GM12878 (cell line): Measurements from ENCODE around the gene TMPRSS4. TPM values are rescaled to one million over a fixed set of nuclear protein-coding genes. Genes with fewer than 3 reads are reported as not detected.

Experiments used
- ATAC-seq: fragments of 200-7000 bp; cut with Tn5 transposase; 3 replicates; pipeline ENCODE4 v1.9.1; 2020; ENCODE audit warnings: mild to moderate bottlenecking, moderate library complexity
- BruUV-seq: library from RNA; stranded (reverse); fragments of 400-500 nt; replicated peaks from 2 replicates; lab custom pipeline; 2021; lab: Mats Ljungman, UMichigan
- CTCF ChIA-PET: fragments of 300-600 bp; sonication (Branson Sonifier 250); formaldehyde crosslinking; extraction: SDS; loops from one replicate; lab custom pipeline; 2021; ENCODE audit warnings: inconsistent platforms; lab: Yijun Ruan, JAX
- POLR2A ChIA-PET: fragments of 350-600 bp; formaldehyde crosslinking; extraction: SDS; loops from one replicate; lab custom pipeline; 2021; ENCODE audit warnings: inconsistent platforms; lab: Charles Lee
- RAD21 ChIA-PET: fragments of 300-600 bp; sonication (Branson Sonifier 250); formaldehyde crosslinking; loops from one replicate; lab custom pipeline; 2023; ENCODE audit warnings: antibody characterized with exemption; ENCODE audit not compliant: unreplicated experiment; lab: Charles Lee
- SMC1A ChIA-PET: fragments of 300-600 bp; sonication (Branson Sonifier 250); formaldehyde crosslinking; loops from one replicate; lab custom pipeline; 2023; ENCODE audit not compliant: unreplicated experiment, uncharacterized antibody; lab: Charles Lee
- DNase-seq: peaks from one replicate; pipeline ENCODE4 v3.0.0-alpha.2; 2011; ENCODE audit warnings: low read depth, low spot score
- FAIRE-seq: peaks from 3 replicates; lab custom pipeline; 2011; peaks lifted over from hg19 to GRCh38; lab: Jason Lieb, UNC
- H2AFZ ChIP-seq: 2 replicates; pipeline ENCODE4 v1.6.0; 2011; ENCODE audit warnings: low read depth, low read length, control low read depth; ENCODE audit not compliant: control insufficient read depth
- H3K27ac ChIP-seq: 2 replicates; pipeline ENCODE4 v1.5.1; 2011; ENCODE audit warnings: control low read depth; ENCODE audit not compliant: control insufficient read depth, insufficient read depth
- H3K27me3 ChIP-seq, 2 experiments: replicated peaks in 1 of 2; 2 replicates each; pipeline versions ENCODE4 v1.6.0 to v1.6.1; 2011; ENCODE audit warnings: low read length in 1 of 2; ENCODE audit not compliant: control insufficient read depth in 2 of 2, insufficient read depth in 2 of 2
- H3K36me3 ChIP-seq, 2 experiments: 2 replicates each; pipeline ENCODE4 v1.5.1; 2011; ENCODE audit warnings: low read length in 1 of 2; ENCODE audit not compliant: control insufficient read depth in 2 of 2, insufficient read depth in 2 of 2
- H3K4me1 ChIP-seq: 2 replicates; pipeline ENCODE4 v1.6.1; 2011; ENCODE audit warnings: mild to moderate bottlenecking, low read length, moderate library complexity, mixed read lengths; ENCODE audit not compliant: control insufficient read depth, insufficient read depth
- H3K4me2 ChIP-seq: 2 replicates; pipeline ENCODE4 v1.6.0; 2011; ENCODE audit warnings: control low read depth; ENCODE audit not compliant: control insufficient read depth, insufficient read depth
- H3K4me3 ChIP-seq: fragments of 200-600 bp; sonication (generic); 2 replicates; pipeline ENCODE4 v1.5.1; 2016
- H3K79me2 ChIP-seq: 2 replicates; pipeline ENCODE4 v1.6.0; 2011; ENCODE audit warnings: low read length; ENCODE audit not compliant: control insufficient read depth, insufficient read depth
- H3K9ac ChIP-seq: 2 replicates; pipeline ENCODE4 v1.8.0; 2011; ENCODE audit warnings: low read length, control low read depth, mixed read lengths; ENCODE audit not compliant: control insufficient read depth, insufficient read depth
- H3K9me3 ChIP-seq: replicated peaks from 3 replicates; pipeline ENCODE4 v1.5.1; 2011; ENCODE audit warnings: mild to moderate bottlenecking, low read length; ENCODE audit not compliant: control insufficient read depth, insufficient read depth
- H4K20me1 ChIP-seq: 2 replicates; pipeline ENCODE4 v1.6.0; 2011; ENCODE audit not compliant: control insufficient read depth, insufficient read depth
- ATF7 ChIP-seq: fragments of 450-650 bp; IDR thresholded peaks from 2 replicates; pipeline ENCODE4 v1.6.1; 2016; ENCODE audit warnings: low read depth, mild to moderate bottlenecking
- EZH2 ChIP-seq: IDR thresholded peaks from 2 replicates; pipeline ENCODE4 v1.6.1; 2012; ENCODE audit warnings: low read depth, mild to moderate bottlenecking, control low read depth, inconsistent platforms, low read length, borderline replicate concordance; ENCODE audit not compliant: control insufficient read depth
- HDAC6 ChIP-seq: fragments of 200-600 bp; sonication (generic); IDR thresholded peaks from one replicate; pipeline ENCODE4 v1.8.0; 2017; ENCODE audit warnings: antibody characterized with exemption; ENCODE audit not compliant: unreplicated experiment
- HDGF ChIP-seq: fragments of 450-650 bp; IDR thresholded peaks from 2 replicates; pipeline ENCODE4 v1.6.1; 2016; ENCODE audit warnings: antibody characterized with exemption
- IKZF1 ChIP-seq: fragments of 450-650 bp; conservative IDR thresholded peaks from 2 replicates; pipeline ENCODE4 v1.6.1; 2017; ENCODE audit warnings: antibody characterized with exemption, mild to moderate bottlenecking
- IRF5 ChIP-seq: fragments of 450-650 bp; IDR thresholded peaks from 2 replicates; pipeline ENCODE4 v1.6.1; 2017; ENCODE audit warnings: borderline replicate concordance
- MLLT1 ChIP-seq: fragments of 450-650 bp; IDR thresholded peaks from 2 replicates; pipeline ENCODE4 v1.6.1; 2016; ENCODE audit warnings: mild to moderate bottlenecking
- NBN ChIP-seq: fragments of 450-650 bp; IDR thresholded peaks from 2 replicates; pipeline ENCODE4 v1.6.1; 2016
- PKNOX1 ChIP-seq: fragments of 450-650 bp; IDR thresholded peaks from 2 replicates; pipeline ENCODE4 v1.6.1; 2016; ENCODE audit warnings: mild to moderate bottlenecking
- SIN3A ChIP-seq: IDR thresholded peaks from 2 replicates; pipeline ENCODE4 v1.6.1; 2012; ENCODE audit warnings: low read depth, low read length, improper control_type of control experiment
- STAT1 ChIP-seq: fragments of 450-650 bp; conservative IDR thresholded peaks from 2 replicates; pipeline ENCODE4 v1.6.1; 2014; ENCODE audit warnings: antibody characterized with exemption, mild to moderate bottlenecking
- ZBED1 ChIP-seq: IDR thresholded peaks from 2 replicates; pipeline ENCODE4 v1.6.1; 2016; ENCODE audit warnings: borderline replicate concordance
- WGBS: methylation state at CpG from one replicate; pipeline ENCODE4 v1.1.6; 2016; ENCODE audit warnings: low lambda C conversion rate; ENCODE audit not compliant: insufficient replicate concordance, insufficient coverage; ENCODE audit errors: missing lambda C conversion rate; 5-methylcytosine and 5-hydroxymethylcytosine counted together
- in situ Hi-C: fragments of 300-500 bp; cut with MboI; formaldehyde crosslinking; loops from 9 replicates; pipeline ENCODE4 v1.14.3; 2018; ENCODE audit warnings: mixed read lengths
- intact Hi-C: fragments of 100-400 bp; cut with micrococcal nuclease; formaldehyde crosslinking; loops from one replicate; pipeline ENCODE4 v1.14.2; 2022; ENCODE audit not compliant: unreplicated experiment
- polyA plus RNA-seq, 11 experiments: library from polyadenylated mRNA; depleted of rRNA in 4 of 11; unstranded in 6 of 11; stranded (reverse) in 5 of 11; fragments of >200 nt; fragmentation: Nextera tagmentation in 4 of 11; fragmentation: Illumina TruSeq in 1 of 11; extraction: Ambion mirVana in 4 of 11; extraction: Trizol in 1 of 11; gene quantifications; 1 replicate in 1 of 11; 2 replicates in 10 of 11; pipeline versions ENCODE4 v1.2.1 to v1.2.3, GENCODE V29; 2011 to 2016; ENCODE audit warnings: inconsistent platforms in 2 of 11, missing spikeins in 2 of 11, low read depth in 1 of 11
- total RNA-seq, 4 experiments: library from RNA; depleted of rRNA in 3 of 4; stranded (reverse); fragments of >200 nt in 3 of 4; fragmentation: Illumina TruSeq in 1 of 4; extraction: Trizol in 1 of 4; gene quantifications; 2 replicates each; pipeline versions ENCODE4 v1.2.1 to v1.2.3, GENCODE V29; 2013 to 2021
- TF ChIP-seq, protein P1 (sequence below): IDR thresholded peaks from 2 replicates; pipeline ENCODE4 v1.6.1; 2012; ENCODE audit warnings: low read depth, low read length, improper control_type of control experiment

The TMPRSS4 gene
- total and polyA plus RNA-seq, 10 of the 15 experiments (the other 5 are each of a cell fraction or from before 2014, with no cell fraction given), result 0.14 to 0.26 TPM; not detected in 8

GRCh38 chr11:118073554-118073953 lies 3.3 kb upstream of the TMPRSS4 start (continued):
- TF ChIP-seq PKNOX1, result no peak

DNA sequence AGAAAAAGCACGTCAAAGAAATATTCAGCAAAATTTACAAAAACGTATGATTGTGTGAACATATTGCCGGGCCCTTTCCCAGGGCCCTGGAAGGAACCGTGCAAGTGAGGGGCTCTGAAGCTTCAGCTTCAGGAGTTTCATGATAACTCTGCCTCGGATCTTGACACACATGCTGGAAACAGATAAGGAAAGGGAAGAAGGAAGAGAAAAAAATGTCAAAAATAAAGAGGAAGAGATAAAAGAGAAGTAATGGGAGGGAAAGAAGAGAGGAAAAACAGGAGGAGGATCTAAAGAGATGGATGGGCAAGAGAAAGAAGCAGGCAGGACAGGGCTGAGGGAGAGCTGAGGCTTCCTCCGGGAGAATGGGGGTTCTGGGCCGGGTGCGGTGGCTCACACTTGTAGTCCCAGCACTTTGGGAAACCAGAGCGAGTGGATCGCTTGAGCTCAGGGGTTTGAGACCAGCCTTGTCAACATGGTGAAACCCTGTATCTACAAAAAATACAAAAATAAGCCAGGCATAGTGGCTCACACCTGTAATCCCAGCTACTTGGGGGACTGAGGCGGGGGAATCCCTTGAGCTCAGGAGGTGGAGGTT lies 2.7 kb upstream of the TMPRSS4 start:
- H3K79me2 ChIP-seq, result no peaks in the 10 kb centered on the region
- H3K4me2 ChIP-seq, result no peak overlapping the region
- H4K20me1 ChIP-seq, result no peaks in the 10 kb centered on the region
- no peak for DNase-seq
- FAIRE-seq, result no peak
- in situ Hi-C loops, result loop anchor here (25.0 kb wide), 1 partner anchor 637 kb away; no protein-coding TSS in a partner anchor
- H3K27me3 ChIP-seq, result peaks cover 0 to 1% of the 10 kb centered on the region in 2 experiments; a peak in 2 of 4 replicates
- no peak for ATAC-seq
- ChIA-PET CTCF (interaction anchor here (0.7 to 1.4 kb wide), 4 partner anchors 13 to 1105 kb away, joined by 3 to 4 read pairs (median 4); no protein-coding TSS in a partner anchor), SMC1A (interaction anchor here (0.6 to 1.3 kb wide), 4 partner anchors 9 to 361 kb away, joined by 3 read pairs; no protein-coding TSS in a partner anchor), RAD21 (no interaction called here)
- H3K9ac ChIP-seq, result no peak overlapping the region
- no peaks in the 10 kb centered on the region for H3K9me3 ChIP-seq
- BruUV-seq, result no TSS peak
- H3K4me3 ChIP-seq, result no peak overlapping the region
- TF ChIP-seq IKZF1, result no peak
- TF ChIP-seq NBN, result no peak
- no peak for TF ChIP-seq HDGF
- TF ChIP-seq, protein P1, sequence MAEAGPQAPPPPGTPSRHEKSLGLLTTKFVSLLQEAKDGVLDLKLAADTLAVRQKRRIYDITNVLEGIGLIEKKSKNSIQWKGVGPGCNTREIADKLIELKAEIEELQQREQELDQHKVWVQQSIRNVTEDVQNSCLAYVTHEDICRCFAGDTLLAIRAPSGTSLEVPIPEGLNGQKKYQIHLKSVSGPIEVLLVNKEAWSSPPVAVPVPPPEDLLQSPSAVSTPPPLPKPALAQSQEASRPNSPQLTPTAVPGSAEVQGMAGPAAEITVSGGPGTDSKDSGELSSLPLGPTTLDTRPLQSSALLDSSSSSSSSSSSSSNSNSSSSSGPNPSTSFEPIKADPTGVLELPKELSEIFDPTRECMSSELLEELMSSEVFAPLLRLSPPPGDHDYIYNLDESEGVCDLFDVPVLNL, result no peak
- TF ChIP-seq IRF5, result no peak
- TF ChIP-seq EZH2, result no peak
- no peak for TF ChIP-seq ZBED1
- TF ChIP-seq SIN3A, result no peak
- TF ChIP-seq HDAC6, result no peak
- TF ChIP-seq ATF7, result no peak
- TF ChIP-seq MLLT1, result no peak
- no peak for TF ChIP-seq STAT1
- TF ChIP-seq, all 136 proteins: peak for 0
- no peak overlapping the region for H3K27ac ChIP-seq
- H3K4me1 ChIP-seq, result no peaks in the 10 kb centered on the region
- no peak overlapping the region for H2AFZ ChIP-seq
- intact Hi-C loops, result no loop called here
- no peaks in the 10 kb centered on the region for H3K36me3 ChIP-seq
- 27% methylated on average over 11 of the region's 11 CpGs for WGBS
- POLR2A ChIA-PET, result no interaction called here
